Vagina (tissue), 2 donors: ENCODE results near the gene SIAH2.

Source experiments
- CTCF ChIP-seq, 3 experiments: fragments of 450-650 bp in 2 of 3; fragments of 200-600 bp in 1 of 3; sonication (generic) in 1 of 3; IDR thresholded peaks; one replicate each; pipeline ENCODE4 v1.5.1; 2017 to 2019; ENCODE audit warnings: antibody characterized with exemption in 3 of 3, mild to moderate bottlenecking in 2 of 3, moderate library complexity in 2 of 3
- POLR2AphosphoS5 ChIP-seq, 2 donors: sonication (generic); formaldehyde crosslinking; IDR thresholded peaks; one replicate each; pipeline ENCODE4 v1.9.0; 2017; ENCODE audit warnings: antibody characterized with exemption in 2 of 2, mild to moderate bottlenecking in 2 of 2, low read depth in 1 of 2; ENCODE audit not compliant: insufficient read depth in 1 of 2

GRCh38 chr3:150756491-150757059 lies 6.4 kb downstream of the SIAH2 start:
- TF ChIP-seq POLR2AphosphoS5 (IDR thresholded peaks at IDR 0.05; ENCODE audit: insufficient read depth in 1 of 2, low read depth in 1 of 2) = no peak
- no peak for TF ChIP-seq CTCF (IDR thresholded peaks at IDR 0.05)
